D341Med (cell line): ENCODE results near the gene RTN4R.

Experiments
- DNase-seq: peaks from one replicate; pipeline ENCODE4 v3.0.0; 2012; ENCODE audit warnings: low spot score

RTN4R gene

GRCh38 chr22:20228939-20229272 lies 39.2 kb downstream of the RTN4R start:
- DNase-seq: no peak

GRCh38 chr22:20228055-20228938 lies 39.8 kb downstream of the RTN4R start:
- DNase-seq: no peak

- no peak for DNase-seq
Measured at GRCh38 chr22:20227363-20227762, 40.8 kb downstream of the RTN4R start.

GRCh38 chr22:20226760-20227350 lies 41.3 kb downstream of the RTN4R start:
- no peak for DNase-seq

- no peak for DNase-seq
Measured at GRCh38 chr22:20226077-20226716, 41.9 kb downstream of the RTN4R start.

- no peak for DNase-seq
Measured at GRCh38 chr22:20225693-20225966, 42.5 kb downstream of the RTN4R start.

GRCh38 chr22:20224917-20225692 lies 43.0 kb downstream of the RTN4R start:
- DNase-seq: no peak

- DNase-seq: no peak
Measured at GRCh38 chr22:20224256-20224626, 43.9 kb downstream of the RTN4R start.

GRCh38 chr22:20223421-20224255 lies 44.5 kb downstream of the RTN4R start:
- no peak for DNase-seq

- no peak for DNase-seq
Measured at GRCh38 chr22:20222764-20223420, 45.2 kb downstream of the RTN4R start.

GRCh38 chr22:20221421-20222340 lies 46.4 kb downstream of the RTN4R start:
- DNase-seq: no peak

GRCh38 chr22:20220629-20221026 lies 47.5 kb downstream of the RTN4R start:
- DNase-seq: no peak

- no peak for DNase-seq
Measured at GRCh38 chr22:20219667-20220628, 48.2 kb downstream of the RTN4R start.

- DNase-seq: no peak
Measured at GRCh38 chr22:20218987-20219386, 49.1 kb downstream of the RTN4R start.

- DNase-seq: no peak
Measured at GRCh38 chr22:20218326-20218872, 49.7 kb downstream of the RTN4R start.

- DNase-seq: no peak
Measured at GRCh38 chr22:20217563-20217962, 50.6 kb downstream of the RTN4R start.

GRCh38 chr22:20216863-20217499 lies 51.1 kb downstream of the RTN4R start:
- DNase-seq: no peak

GRCh38 chr22:20215742-20216141 lies 52.4 kb downstream of the RTN4R start:
- no peak for DNase-seq
